Endometrium (tissue), 2 donors: ENCODE measurements around the gene HIBADH.

Experiments used
- FAIRE-seq: peaks from 2 replicates; lab custom pipeline; 2012; peaks lifted over from hg19 to GRCh38; lab: Jason Lieb, UNC
- donor health status: control.
- donor health status: control.

The HIBADH gene

GRCh38 chr7:27662490-27663205, at the start of gene HIBADH:
Gene HIBADH (minus strand): TSS chr7:27662883. CDS start chr7:27662788, 95 bp downstream.
- FAIRE-seq = peak; percentile 82

GRCh38 chr7:27712217-27712616, 49.5 kb upstream of the HIBADH start:
- no peak for FAIRE-seq

DNA sequence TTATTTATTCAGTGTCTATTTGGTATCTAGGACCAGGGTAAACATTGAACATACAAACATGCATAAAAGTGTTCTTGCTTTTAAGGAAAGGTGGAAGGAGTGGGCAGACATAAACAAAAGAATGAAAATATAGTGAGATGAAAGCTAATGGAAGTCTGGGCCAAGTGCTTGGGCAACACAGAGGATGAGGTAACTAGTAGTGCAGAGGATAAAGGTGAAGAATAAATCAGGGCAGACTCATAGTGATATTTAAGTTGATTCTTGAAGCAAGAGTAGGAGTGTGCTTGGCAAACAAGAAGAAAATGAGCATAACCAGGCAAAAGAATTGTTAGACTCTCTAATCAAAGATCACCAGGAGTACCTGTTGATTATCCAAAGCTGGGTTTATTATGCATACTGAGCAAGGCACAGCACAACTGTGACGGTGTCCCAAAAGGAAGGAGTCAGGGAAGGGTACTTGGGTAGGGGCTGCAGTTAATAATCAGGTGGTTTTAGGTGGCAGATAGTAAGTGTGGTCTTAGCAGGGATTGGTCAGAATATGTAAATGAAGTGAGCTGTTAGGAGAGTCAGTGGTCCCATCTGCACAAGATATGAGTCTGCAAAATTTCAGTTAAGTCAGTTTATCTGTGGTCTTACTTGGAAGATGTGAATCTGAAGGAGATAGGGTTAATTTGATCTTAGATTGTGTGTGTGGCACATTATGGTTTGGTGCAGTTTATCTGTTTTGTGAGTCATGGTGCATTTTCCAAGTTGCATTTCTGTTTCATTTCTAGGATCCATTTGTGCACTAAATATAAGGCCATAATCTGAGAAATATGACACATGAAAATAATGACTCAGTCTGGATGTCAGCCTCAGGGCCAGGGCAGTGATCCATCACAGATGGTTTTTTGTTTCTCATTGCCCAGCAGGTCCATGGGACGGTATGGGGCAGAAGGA, 46.7 kb upstream of the HIBADH start:
- no peak for FAIRE-seq

DNA sequence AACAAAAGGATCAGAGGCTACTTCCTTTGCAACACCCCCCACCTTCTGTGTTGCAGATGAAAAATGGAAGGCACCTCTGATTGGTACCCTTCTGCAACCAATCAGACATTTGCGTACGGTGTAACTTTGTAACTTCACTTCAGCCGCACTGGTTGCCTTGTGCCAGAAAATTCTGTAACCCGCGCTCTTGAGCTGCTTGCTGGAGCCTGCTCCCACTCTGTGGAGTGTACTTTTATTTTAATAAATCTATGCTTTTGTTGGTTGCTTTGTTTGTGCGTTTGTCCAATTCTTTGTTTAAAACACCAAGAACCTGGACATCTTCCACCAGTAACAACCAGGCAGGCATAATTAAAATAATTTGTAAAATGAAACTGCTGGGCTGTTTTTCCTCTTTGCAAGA, 45.8 kb upstream of the HIBADH start:
- no peak for FAIRE-seq

DNA sequence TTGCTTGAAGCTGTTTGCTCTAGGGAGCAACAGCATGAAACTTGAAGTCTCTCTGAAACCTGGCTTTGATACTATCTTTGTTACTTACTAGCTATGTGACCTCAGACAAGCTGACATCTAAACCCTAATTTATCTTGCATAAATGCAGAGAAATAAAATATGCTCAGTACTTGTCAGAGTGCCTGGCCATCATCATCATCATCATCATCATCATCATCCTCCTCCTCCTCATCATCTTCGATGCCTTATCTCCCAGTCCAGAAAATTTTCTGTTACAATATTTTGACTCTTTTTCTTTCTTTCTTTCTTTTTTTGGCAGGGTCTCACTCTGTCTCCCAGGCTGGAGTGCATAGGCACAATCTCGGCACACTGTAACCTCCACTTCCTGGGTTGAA, 42.5 kb upstream of the HIBADH start:
- no peak for FAIRE-seq

- no peak for FAIRE-seq
These were observed 41.9 kb upstream of the HIBADH start for GRCh38 chr7:27704422-27705199.

GRCh38 chr7:27703181-27703580, 40.5 kb upstream of the HIBADH start:
- peak; percentile 21 for FAIRE-seq

DNA sequence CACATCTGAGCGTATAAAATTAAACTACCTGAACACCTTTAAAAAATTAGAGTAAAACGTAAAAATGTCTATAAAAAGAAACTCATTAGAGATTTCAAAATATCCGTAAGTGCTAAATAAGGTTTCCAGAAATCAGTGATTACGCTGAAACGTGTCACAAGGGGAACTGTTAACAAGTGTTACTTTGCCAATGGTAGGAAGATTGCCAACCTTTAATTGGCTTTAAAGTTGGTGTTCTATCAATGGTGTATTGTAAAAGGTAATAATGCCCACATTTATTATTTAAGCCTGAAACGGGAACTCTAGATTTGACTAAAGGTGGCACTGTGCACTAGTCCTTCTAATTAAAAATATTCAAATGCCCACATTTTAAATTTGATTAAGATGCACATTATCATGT, 37.8 kb upstream of the HIBADH start:
- FAIRE-seq = no peak

GRCh38 chr7:27699751-27700150, 37.1 kb upstream of the HIBADH start:
- FAIRE-seq = no peak

DNA sequence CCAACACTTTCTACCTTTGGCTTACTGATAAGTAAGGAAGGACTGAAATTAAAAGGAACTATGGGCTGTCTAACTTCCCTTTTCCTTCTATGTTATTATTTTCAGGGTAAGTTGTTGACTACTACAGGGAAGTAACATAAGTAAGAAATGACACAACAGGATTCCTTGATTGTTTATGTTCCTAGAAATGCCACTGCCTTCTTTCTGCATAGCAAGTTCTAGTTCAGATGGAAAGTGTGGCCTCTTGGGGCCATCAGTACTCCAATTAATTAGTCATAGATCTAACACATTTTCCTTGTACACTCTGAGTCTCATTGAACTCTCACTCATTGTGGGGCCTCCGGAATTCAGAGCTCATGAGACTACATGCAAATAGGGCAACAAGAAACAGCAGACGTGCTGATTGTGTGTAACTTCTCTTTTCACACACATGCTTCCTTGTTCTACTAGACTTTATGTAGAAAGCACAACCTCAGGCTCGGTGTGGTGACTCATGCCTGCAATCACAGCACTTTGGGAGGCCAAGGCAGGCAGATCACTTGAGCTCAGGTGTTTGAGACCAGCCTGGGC, 35.3 kb upstream of the HIBADH start:
- no peak for FAIRE-seq

- FAIRE-seq = no peak
These were observed 32.4 kb upstream of the HIBADH start for GRCh38 chr7:27695096-27695495.

DNA sequence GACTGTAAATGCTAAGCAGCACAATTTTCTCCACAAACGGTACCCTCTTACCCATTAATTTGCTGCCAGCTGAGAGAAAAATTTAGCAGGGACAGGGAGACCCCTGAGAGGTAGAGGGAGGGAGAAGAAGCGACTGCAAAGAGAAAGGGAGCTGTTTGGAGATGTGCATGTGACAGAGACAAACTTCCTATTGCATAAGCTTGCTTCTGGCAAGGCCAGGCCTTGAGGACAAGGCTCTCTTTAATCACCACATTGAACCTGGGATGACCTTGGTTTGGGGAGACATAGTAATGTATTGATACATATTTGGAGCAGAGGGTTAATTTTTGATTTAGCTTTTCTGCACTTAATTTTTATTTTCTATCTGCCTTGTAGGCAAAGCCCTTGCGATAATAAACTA, 31.1 kb upstream of the HIBADH start:
- FAIRE-seq = no peak

DNA sequence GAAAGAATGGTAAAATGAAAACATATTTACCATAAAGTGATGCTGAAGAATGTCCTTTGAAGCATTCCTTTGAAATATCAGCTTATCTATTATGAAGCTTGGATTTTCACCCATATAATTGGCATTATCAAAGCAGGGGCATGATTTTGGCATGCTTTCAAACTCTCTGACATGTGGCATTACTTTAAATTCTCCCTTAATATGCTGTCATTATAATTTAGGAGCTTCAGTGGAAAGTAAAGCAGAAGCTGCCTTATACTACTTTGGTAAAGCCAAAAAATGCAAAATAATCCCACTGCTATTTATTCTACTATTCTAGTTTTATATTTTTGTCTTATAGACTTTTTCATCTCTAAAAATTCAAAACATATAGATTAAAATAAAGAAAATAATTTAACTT, 28.0 kb upstream of the HIBADH start:
- FAIRE-seq = no peak

- FAIRE-seq = no peak
These were observed 27.0 kb upstream of the HIBADH start for GRCh38 chr7:27689591-27690164.

DNA sequence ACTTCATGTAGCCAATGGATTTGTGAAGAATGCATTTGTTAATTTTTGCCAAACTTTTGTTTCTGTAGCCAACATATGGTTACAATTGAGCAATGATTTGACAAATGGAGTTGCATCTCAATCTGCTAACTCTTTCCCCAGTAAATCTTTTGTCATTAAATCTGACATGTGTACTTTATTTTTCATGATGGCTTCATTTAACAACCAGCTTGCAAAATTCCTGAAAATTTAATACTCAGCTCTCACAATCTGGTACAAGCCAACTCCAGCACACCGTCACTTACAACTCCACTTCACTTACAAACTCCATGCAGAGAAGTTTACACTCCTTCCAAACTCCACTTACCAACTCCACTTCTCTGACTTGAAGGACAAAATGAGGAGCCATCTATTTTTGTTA, 26.5 kb upstream of the HIBADH start:
- no peak for FAIRE-seq

- FAIRE-seq = no peak
These were observed 26.0 kb upstream of the HIBADH start for GRCh38 chr7:27688646-27689045.

DNA sequence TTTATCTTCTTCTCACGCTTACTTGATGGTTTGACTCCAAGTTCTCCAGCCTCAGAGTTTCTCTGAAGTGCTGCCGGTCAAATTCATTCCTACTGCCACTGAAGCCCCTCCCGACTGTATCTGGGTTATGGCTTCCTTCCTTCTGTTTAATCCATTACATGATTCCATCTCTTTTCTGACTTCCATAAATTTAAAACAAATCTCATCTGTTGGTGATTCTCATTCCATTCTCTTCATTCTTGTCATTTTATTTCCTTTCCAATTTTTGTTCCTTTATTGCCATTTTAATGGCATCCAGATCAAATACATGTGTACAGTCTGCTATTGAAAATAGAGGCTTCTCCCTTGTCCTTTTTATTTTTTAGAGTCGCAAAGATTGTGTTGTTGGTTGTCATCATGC, 25.4 kb upstream of the HIBADH start:
- FAIRE-seq = no peak

DNA sequence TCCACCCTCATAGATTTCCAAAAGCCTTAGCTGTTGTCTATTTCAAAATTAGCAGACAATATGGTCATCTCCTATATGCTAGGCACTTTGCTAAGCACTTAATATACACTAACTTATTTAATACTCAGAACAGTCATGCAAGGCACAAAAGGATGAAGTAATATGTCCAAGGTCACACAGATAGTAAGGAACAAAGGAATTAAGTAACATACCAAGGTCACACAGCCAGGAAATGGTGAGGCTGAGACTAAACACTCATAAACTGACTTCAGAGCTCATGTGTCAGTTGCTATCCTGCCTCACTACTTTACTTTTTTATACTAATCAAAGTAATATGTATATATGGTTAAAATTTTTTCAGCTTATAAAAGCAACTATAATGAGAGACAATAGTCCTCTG, 23.6 kb upstream of the HIBADH start:
- no peak for FAIRE-seq

- no peak for FAIRE-seq
These were observed 23.2 kb upstream of the HIBADH start for GRCh38 chr7:27685893-27686292.

DNA sequence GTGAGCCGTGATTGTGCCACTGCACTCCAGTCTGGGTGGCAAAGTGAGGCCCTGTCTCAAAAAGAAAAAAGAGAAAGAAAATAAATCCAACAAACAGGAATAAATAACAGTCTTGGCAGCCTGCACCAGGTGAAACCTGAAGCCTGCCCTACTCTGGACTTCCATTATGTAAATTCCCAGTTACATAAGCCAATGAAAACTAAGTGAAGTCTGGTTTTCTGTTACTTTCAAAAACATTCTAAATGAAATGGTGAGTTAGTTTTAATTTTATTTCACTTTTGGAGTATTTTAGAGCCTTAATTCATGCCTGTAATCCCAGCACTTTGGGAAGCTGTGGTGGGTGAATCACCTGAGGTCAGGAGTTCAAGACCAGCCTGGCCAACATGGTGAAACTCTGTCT, 22.5 kb upstream of the HIBADH start:
- no peak for FAIRE-seq

DNA sequence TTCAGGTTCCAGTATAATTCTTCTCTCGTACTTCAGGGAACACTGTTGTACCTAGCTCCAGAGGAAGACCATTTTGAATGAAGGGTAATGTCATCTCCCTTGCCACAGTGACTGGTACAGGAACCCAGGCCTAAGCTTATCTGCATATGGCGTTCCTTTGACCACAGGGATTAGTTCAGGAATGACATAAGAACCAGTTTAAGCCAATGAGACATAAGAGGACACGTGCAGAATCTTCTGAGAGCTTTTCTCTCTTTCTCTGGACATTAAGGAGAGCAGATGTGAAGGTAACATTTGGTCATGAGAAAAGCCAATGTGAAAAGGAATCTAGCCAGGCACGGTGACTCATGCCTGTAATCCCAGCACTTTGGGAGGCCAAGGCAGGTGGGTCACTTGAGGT, 21.8 kb upstream of the HIBADH start:
- no peak for FAIRE-seq

DNA sequence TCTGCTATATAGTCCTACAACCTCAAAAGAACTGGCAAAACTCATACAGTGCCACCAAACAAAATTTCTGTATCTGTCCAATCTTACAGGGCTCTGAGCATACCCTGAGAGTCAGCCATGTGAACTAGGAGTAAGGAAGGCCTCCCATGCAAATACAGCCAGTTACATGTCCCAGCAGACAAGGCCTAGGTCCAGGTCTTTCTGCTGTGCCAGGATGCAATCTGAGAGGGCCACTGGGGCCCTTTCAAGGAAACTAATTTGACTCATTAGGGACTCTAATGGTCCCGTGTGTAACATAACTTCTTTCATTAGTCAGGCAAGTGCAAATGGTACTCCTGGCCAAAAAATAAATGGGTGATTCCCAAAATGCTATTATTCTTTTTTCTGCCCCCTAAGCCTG, 17.9 kb upstream of the HIBADH start:
- FAIRE-seq = no peak
